ENCODE results near the gene YES1. TPM values are rescaled to one million over a fixed set of nuclear protein-coding genes. Genes with fewer than 3 reads are reported as not detected.

The YES1 gene
- polyA plus RNA-seq, 4 donors: 35.9 to 47.1 (median 39.8) TPM

GRCh38 chr18:677951-678381 is 134.1 kb downstream of the YES1 start:
- Histone ChIP-seq H3K9me3 (ENCODE audit: control insufficient read depth in 2 of 2, insufficient read depth in 1 of 2, low read depth in 1 of 2, low read length in 1 of 2) (no peaks in the 10 kb centered on the region), H3K36me3 (ENCODE audit: control insufficient read depth in 3 of 3, insufficient read depth in 2 of 3, low read depth in 1 of 3, low read length in 3 of 3) (peaks cover 4 to 69% (median 12%) of the 10 kb centered on the region in 3 donors), H3K27me3 (ENCODE audit: control insufficient read depth in 3 of 3, insufficient read depth in 3 of 3, low read length in 3 of 3) (no peaks in the 10 kb centered on the region), H3K4me1 (ENCODE audit: control insufficient read depth in 3 of 3, insufficient read depth in 2 of 3, low read depth in 1 of 3, low read length in 2 of 3) (peaks cover 0 to 40% (median 0%) of the 10 kb centered on the region in 3 donors), H3K27ac (ENCODE audit: low read depth in 1 of 3, low read length in 2 of 3) (peak overlapping the region in 1 of 3 donors; percentile 3), H3K4me3 (ENCODE audit: low read depth in 1 of 3, low read length in 3 of 3) (no peak overlapping the region)
- WGBS, 3 donors: 83 to 85% (median 84%) methylated on average over 14 of the region's 14 CpGs
- FAIRE-seq: no peak
- peak in 1 of 2 donors; percentile 42 for DNase-seq

DNA sequence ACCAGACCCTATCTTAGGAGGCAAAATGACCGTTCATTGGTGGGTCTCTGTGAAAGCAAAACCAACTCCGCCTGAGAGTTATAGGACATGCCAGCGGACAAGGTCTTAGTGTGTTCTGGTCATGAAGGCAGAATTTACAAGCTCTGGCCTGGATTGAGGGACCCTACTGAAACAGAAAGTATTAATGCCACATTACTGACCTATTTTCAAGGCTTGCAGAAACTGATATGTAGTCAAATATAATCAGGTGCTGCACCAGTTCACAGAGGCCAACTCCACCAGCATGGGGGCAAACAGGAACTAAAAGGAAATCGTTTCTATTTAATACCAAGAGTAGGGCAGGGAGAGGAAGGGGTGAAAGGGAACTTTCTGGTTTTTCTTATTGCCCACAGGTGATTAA is 134.9 kb downstream of the YES1 start:
- DNase-seq: no peak
- Histone ChIP-seq H3K27ac (ENCODE audit: low read depth in 1 of 3, low read length in 2 of 3) (peak overlapping the region in 1 of 3 donors; percentile 3), H3K36me3 (ENCODE audit: control insufficient read depth in 3 of 3, insufficient read depth in 2 of 3, low read depth in 1 of 3, low read length in 3 of 3) (peaks cover 12 to 67% (median 17%) of the 10 kb centered on the region in 3 donors), H3K4me3 (ENCODE audit: low read depth in 1 of 3, low read length in 3 of 3) (no peak overlapping the region), H3K9me3 (ENCODE audit: control insufficient read depth in 2 of 2, insufficient read depth in 1 of 2, low read depth in 1 of 2, low read length in 1 of 2) (no peaks in the 10 kb centered on the region), H3K4me1 (ENCODE audit: control insufficient read depth in 3 of 3, insufficient read depth in 2 of 3, low read depth in 1 of 3, low read length in 2 of 3) (peaks cover 0 to 38% (median 0%) of the 10 kb centered on the region in 3 donors), H3K27me3 (ENCODE audit: control insufficient read depth in 3 of 3, insufficient read depth in 3 of 3, low read length in 3 of 3) (no peaks in the 10 kb centered on the region)
- 54 to 78% (median 54%) methylated on average over 4 of the region's 4 CpGs for WGBS, 3 donors
- FAIRE-seq: no peak

DNA sequence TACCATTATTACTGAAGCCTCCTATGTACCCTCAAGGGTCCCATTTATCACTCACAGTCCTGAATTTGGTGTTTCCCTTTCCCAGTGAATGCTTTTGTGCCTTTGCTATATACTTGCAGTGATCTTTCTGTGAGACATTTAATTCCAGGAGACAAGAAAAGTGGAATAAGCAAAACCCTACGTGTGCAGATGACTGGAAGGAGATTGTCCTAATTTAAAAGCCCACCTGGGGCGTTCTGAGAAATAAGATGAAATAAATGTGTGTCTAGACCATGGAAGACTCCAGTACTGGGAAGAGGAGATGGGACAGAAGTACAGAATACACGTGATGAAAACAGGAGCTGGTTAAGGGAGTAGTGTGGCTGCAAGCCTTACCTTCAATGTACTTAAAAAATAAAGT is 135.3 kb downstream of the YES1 start:
- H3K27ac ChIP-seq (ENCODE audit: low read depth in 1 of 3, low read length in 2 of 3): no peak overlapping the region
- H3K36me3 ChIP-seq (ENCODE audit: control insufficient read depth in 3 of 3, insufficient read depth in 2 of 3, low read depth in 1 of 3, low read length in 3 of 3): peaks cover 12 to 65% (median 16%) of the 10 kb centered on the region in 3 donors
- H3K4me1 ChIP-seq (ENCODE audit: control insufficient read depth in 3 of 3, insufficient read depth in 2 of 3, low read depth in 1 of 3, low read length in 2 of 3): peaks cover 0 to 35% (median 0%) of the 10 kb centered on the region in 3 donors
- WGBS, 3 donors: 88 to 90% (median 89%) methylated on average over 3 of the region's 3 CpGs
- DNase-seq (no peak), FAIRE-seq (no peak)
- H3K4me3 ChIP-seq (ENCODE audit: low read depth in 1 of 3, low read length in 3 of 3): no peak overlapping the region
- H3K27me3 ChIP-seq (ENCODE audit: control insufficient read depth in 3 of 3, insufficient read depth in 3 of 3, low read length in 3 of 3): no peaks in the 10 kb centered on the region
- no peaks in the 10 kb centered on the region for H3K9me3 ChIP-seq (ENCODE audit: control insufficient read depth in 2 of 2, insufficient read depth in 1 of 2, low read depth in 1 of 2, low read length in 1 of 2)

DNA sequence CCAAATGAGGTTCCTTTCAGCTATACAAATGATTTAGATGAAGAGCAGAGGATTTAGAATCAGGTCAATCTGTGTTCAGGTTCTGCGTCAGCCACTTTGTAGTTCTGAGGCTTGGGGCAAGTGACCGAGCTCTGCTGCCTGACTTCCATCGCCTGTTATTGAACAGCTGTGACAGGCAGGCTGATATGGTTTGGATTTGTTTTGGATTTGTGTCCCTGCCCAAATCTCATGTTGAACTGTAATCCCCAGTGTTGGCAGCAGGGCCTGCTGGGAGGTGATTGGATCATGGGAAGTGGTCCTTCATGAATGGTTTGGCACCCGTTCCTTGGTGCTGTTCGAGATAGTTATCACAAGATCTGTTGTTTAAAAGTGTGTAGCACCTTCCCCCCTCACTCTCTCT is 136.0 kb downstream of the YES1 start:
- no peak for DNase-seq
- Histone ChIP-seq H3K9me3 (ENCODE audit: control insufficient read depth in 2 of 2, insufficient read depth in 1 of 2, low read depth in 1 of 2, low read length in 1 of 2) (no peaks in the 10 kb centered on the region), H3K27me3 (ENCODE audit: control insufficient read depth in 3 of 3, insufficient read depth in 3 of 3, low read length in 3 of 3) (no peaks in the 10 kb centered on the region), H3K4me1 (ENCODE audit: control insufficient read depth in 3 of 3, insufficient read depth in 2 of 3, low read depth in 1 of 3, low read length in 2 of 3) (peaks cover 0 to 30% (median 0%) of the 10 kb centered on the region in 3 donors), H3K4me3 (ENCODE audit: low read depth in 1 of 3, low read length in 3 of 3) (no peak overlapping the region), H3K36me3 (ENCODE audit: control insufficient read depth in 3 of 3, insufficient read depth in 2 of 3, low read depth in 1 of 3, low read length in 3 of 3) (peaks cover 12 to 62% (median 19%) of the 10 kb centered on the region in 3 donors), H3K27ac (ENCODE audit: low read depth in 1 of 3, low read length in 2 of 3) (no peak overlapping the region)
- FAIRE-seq: no peak
- 81 to 85% (median 81%) methylated on average over 5 of the region's 5 CpGs for WGBS, 3 donors

GRCh38 chr18:675307-675706 is 136.7 kb downstream of the YES1 start:
- no peak for DNase-seq
- WGBS, 3 donors: 92 to 98% (median 96%) methylated on average over 7 of the region's 7 CpGs
- peaks cover 0 to 27% (median 0%) of the 10 kb centered on the region in 3 donors for H3K4me1 ChIP-seq (ENCODE audit: control insufficient read depth in 3 of 3, insufficient read depth in 2 of 3, low read depth in 1 of 3, low read length in 2 of 3)
- no peak overlapping the region for H3K27ac ChIP-seq (ENCODE audit: low read depth in 1 of 3, low read length in 2 of 3)
- H3K9me3 ChIP-seq (ENCODE audit: control insufficient read depth in 2 of 2, insufficient read depth in 1 of 2, low read depth in 1 of 2, low read length in 1 of 2): no peaks in the 10 kb centered on the region
- no peaks in the 10 kb centered on the region for H3K27me3 ChIP-seq (ENCODE audit: control insufficient read depth in 3 of 3, insufficient read depth in 3 of 3, low read length in 3 of 3)
- FAIRE-seq: no peak
- H3K36me3 ChIP-seq (ENCODE audit: control insufficient read depth in 3 of 3, insufficient read depth in 2 of 3, low read depth in 1 of 3, low read length in 3 of 3): peaks cover 12 to 60% (median 19%) of the 10 kb centered on the region in 3 donors
- H3K4me3 ChIP-seq (ENCODE audit: low read depth in 1 of 3, low read length in 3 of 3): no peak overlapping the region

DNA sequence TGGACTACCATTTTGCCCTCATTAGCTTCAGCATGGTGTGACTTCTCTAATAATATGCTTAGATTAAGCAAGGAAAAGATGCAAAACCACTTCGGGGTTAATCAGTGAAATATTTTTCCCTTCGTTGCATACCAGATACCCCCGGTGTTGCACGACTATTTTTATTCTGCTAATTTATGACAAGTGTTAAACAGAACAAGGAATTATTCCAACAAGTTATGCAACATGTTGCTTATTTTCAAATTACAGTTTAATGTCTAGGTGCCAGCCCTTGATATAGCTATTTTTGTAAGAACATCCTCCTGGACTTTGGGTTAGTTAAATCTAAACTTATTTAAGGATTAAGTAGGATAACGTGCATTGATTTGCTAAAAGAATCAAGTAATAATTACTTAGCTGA is 138.3 kb downstream of the YES1 start:
- Histone ChIP-seq H3K36me3 (ENCODE audit: control insufficient read depth in 3 of 3, insufficient read depth in 2 of 3, low read depth in 1 of 3, low read length in 3 of 3) (peaks cover 13 to 61% (median 17%) of the 10 kb centered on the region in 3 donors), H3K4me3 (ENCODE audit: low read depth in 1 of 3, low read length in 3 of 3) (no peak overlapping the region), H3K27me3 (ENCODE audit: control insufficient read depth in 3 of 3, insufficient read depth in 3 of 3, low read length in 3 of 3) (no peaks in the 10 kb centered on the region), H3K27ac (ENCODE audit: low read depth in 1 of 3, low read length in 2 of 3) (no peak overlapping the region), H3K9me3 (ENCODE audit: control insufficient read depth in 2 of 2, insufficient read depth in 1 of 2, low read depth in 1 of 2, low read length in 1 of 2) (no peaks in the 10 kb centered on the region), H3K4me1 (ENCODE audit: control insufficient read depth in 3 of 3, insufficient read depth in 2 of 3, low read depth in 1 of 3, low read length in 2 of 3) (peaks cover 0 to 14% (median 0%) of the 10 kb centered on the region in 3 donors)
- DNase-seq (no peak), FAIRE-seq (no peak)
- WGBS, 3 donors: 57 to 72% (median 67%) methylated on average over 5 of the region's 5 CpGs

DNA sequence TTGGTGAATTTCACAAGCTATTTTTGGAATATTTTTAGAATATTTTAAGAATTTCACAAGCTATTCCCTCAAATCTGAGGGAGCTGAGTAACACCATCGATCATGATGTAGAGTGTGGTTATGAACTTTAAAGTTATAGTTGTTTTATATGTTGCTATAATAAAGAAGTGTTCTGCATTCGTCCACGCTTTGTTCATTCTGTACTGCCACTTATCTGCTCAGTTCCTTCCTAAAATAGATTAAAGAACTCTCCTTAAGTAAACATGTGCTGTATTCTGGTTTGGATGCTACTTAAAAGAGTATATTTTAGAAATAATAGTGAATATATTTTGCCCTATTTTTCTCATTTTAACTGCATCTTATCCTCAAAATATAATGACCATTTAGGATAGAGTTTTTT is 138.7 kb downstream of the YES1 start:
- H3K4me1 ChIP-seq (ENCODE audit: control insufficient read depth in 3 of 3, insufficient read depth in 2 of 3, low read depth in 1 of 3, low read length in 2 of 3): peaks cover 0 to 14% (median 0%) of the 10 kb centered on the region in 3 donors

More for the DNA sequence above, 138.7 kb downstream of the YES1 start:
- peaks cover 15 to 58% (median 17%) of the 10 kb centered on the region in 3 donors for H3K36me3 ChIP-seq (ENCODE audit: control insufficient read depth in 3 of 3, insufficient read depth in 2 of 3, low read depth in 1 of 3, low read length in 3 of 3)
- no peaks in the 10 kb centered on the region for H3K9me3 ChIP-seq (ENCODE audit: control insufficient read depth in 2 of 2, insufficient read depth in 1 of 2, low read depth in 1 of 2, low read length in 1 of 2)
- 86 to 94% (median 91%) methylated on average over 3 of the region's 3 CpGs for WGBS, 3 donors
- DNase-seq (no peak), FAIRE-seq (no peak)
- H3K27ac ChIP-seq (ENCODE audit: low read depth in 1 of 3, low read length in 2 of 3): no peak overlapping the region
- H3K4me3 ChIP-seq (ENCODE audit: low read depth in 1 of 3, low read length in 3 of 3): no peak overlapping the region
- H3K27me3 ChIP-seq (ENCODE audit: control insufficient read depth in 3 of 3, insufficient read depth in 3 of 3, low read length in 3 of 3): no peaks in the 10 kb centered on the region
